ENCODE data around the gene ADSL. TPM values are rescaled to one million over a fixed set of nuclear protein-coding genes. Genes with fewer than 3 reads are reported as not detected.

Gene ADSL
- total and polyA plus RNA-seq, 2 of the 8 experiments (the other 6 are each of a cell fraction or from before 2014, with no cell fraction given) = 197 to 218 TPM

DNA sequence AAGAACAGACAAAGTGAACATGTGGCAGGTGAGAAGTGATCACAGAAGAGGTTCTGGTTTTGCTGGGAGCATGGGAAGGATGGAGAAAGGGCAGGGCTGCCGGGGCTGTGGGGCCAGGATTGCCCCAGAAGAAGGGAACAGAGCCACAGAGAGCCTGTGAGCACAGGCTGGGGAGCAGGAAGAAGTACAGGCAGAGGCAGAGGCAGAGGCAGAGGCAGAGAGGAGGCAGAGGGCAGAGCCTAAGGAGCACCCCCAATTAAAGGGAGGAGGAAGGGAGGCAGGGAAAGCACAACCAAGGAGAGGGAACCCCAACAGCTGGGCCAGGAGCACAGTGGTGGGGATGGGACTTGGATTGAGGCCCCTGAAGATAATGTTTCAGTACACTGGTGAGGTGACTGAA is 75.6 kb downstream of the ADSL start:
- H3K56ac ChIP-seq (replicated peaks; ENCODE audit: insufficient read length, low read depth, low read length) = no peak overlapping the region
- no peak overlapping the region for H3K4ac ChIP-seq (replicated peaks; ENCODE audit: insufficient read length, low read depth, low read length)
- no peak overlapping the region for H3K18ac ChIP-seq (ENCODE audit: extremely low read depth, low read length)
- no peak overlapping the region for H2BK120ac ChIP-seq (replicated peaks; ENCODE audit: low read depth, low read length)
- H3K27me3 ChIP-seq (replicated peaks in 1 of 4; ENCODE audit: control insufficient read depth in 3 of 4, extremely low read depth in 1 of 4, insufficient read depth in 3 of 4, low read length in 3 of 4) = no peaks in the 10 kb centered on the region
- H2AFZ ChIP-seq (ENCODE audit: low read length) = no peak overlapping the region
- H2BK15ac ChIP-seq (ENCODE audit: low read length) = no peak overlapping the region
- peaks cover 7 to 22% (median 19%) of the 10 kb centered on the region in 4 experiments; a peak in 6 of 8 replicates for H3K36me3 ChIP-seq (ENCODE audit: control insufficient read depth in 2 of 4, insufficient read depth in 4 of 4, low read length in 3 of 4)
- H2BK5ac ChIP-seq (ENCODE audit: low read depth, low read length) = no peak overlapping the region; the same call in 1 of the 2 replicates
- no peak overlapping the region; the same call in 1 of the 2 replicates for H4K8ac ChIP-seq (ENCODE audit: extremely low read depth, insufficient read depth, low read length)
- no peak overlapping the region for H4K5ac ChIP-seq (ENCODE audit: insufficient read length, low read depth, low read length)
- no peaks in the 10 kb centered on the region for H3K9me3 ChIP-seq (ENCODE audit: insufficient read depth in 2 of 2, low read depth in 1 of 2, low read length in 1 of 2)
- no peaks in the 10 kb centered on the region for H3K23me2 ChIP-seq (ENCODE audit: low read depth, low read length)
- 90% methylated on average over 1 of the region's 1 CpG; no CpG with 5 or more reads in 1 of the 2 experiments for WGBS, 2 experiments (ENCODE audit: extremely low coverage in 1 of 2, insufficient coverage in 1 of 2, insufficient read length in 1 of 2, insufficient replicate concordance in 2 of 2, low coverage in 1 of 2, low lambda C conversion rate in 2 of 2, missing lambda C conversion rate in 1 of 2)
- no peak overlapping the region for H2AK5ac ChIP-seq (ENCODE audit: low read depth, low read length)
- peaks cover 0 to 5% of the 10 kb centered on the region in 2 experiments for H4K20me1 ChIP-seq (replicated peaks in 1 of 2; ENCODE audit: control insufficient read depth in 1 of 2, insufficient read depth in 2 of 2, low read length in 2 of 2)
- CTCF ChIA-PET (ENCODE audit: partially characterized antibody) = no interaction called here
- H2BK20ac ChIP-seq (ENCODE audit: low read length) = no peak overlapping the region
- H3K4me2 ChIP-seq (ENCODE audit: insufficient read depth in 1 of 2, low read depth in 2 of 2, low read length in 2 of 2) = no peak overlapping the region
- H3K4me1 ChIP-seq (replicated peaks in 1 of 4; ENCODE audit: control insufficient read depth in 3 of 4, insufficient read depth in 4 of 4, low read length in 3 of 4) = no peaks in the 10 kb centered on the region
- H3K4me3 ChIP-seq (ENCODE audit: extremely low read depth in 1 of 4, insufficient read depth in 2 of 4, low read depth in 3 of 4, low read length in 4 of 4) = no peak overlapping the region
- no peaks in the 10 kb centered on the region for H3K79me2 ChIP-seq (ENCODE audit: control insufficient read depth in 1 of 2, insufficient read depth in 2 of 2, low read length in 2 of 2)
- no peak overlapping the region for H2BK12ac ChIP-seq (ENCODE audit: low read depth, low read length)
- H4K91ac ChIP-seq (replicated peaks; ENCODE audit: insufficient read length, low read length) = no peak overlapping the region
- H3K79me1 ChIP-seq (ENCODE audit: low read depth, low read length) = no peaks in the 10 kb centered on the region; the same call in 1 of the 2 replicates
- no peak for FAIRE-seq
- H3K23ac ChIP-seq (ENCODE audit: insufficient read length) = no peak overlapping the region
- no peak overlapping the region for H3K14ac ChIP-seq (ENCODE audit: insufficient read length)
- DNase-seq (ENCODE audit: low read depth in 1 of 2, low spot score in 2 of 2) = no peak
- H3K9ac ChIP-seq (replicated peaks in 1 of 4; ENCODE audit: extremely low read depth in 1 of 4, low read depth in 3 of 4, low read length in 3 of 4) = no peak overlapping the region
- POLR2A ChIA-PET (ENCODE audit: partially characterized antibody) = no interaction called here
- H3K27ac ChIP-seq (ENCODE audit: low read depth, low read length) = no peak overlapping the region
- no peak for TF ChIP-seq NANOG (IDR thresholded peaks at IDR 0.05; ENCODE audit: insufficient read depth, low read depth, low read length, poor library complexity, severe bottlenecking)
- no peak for TF ChIP-seq JUND (IDR thresholded peaks at IDR 0.05; ENCODE audit: low read length)
- TF ChIP-seq, protein P1, sequence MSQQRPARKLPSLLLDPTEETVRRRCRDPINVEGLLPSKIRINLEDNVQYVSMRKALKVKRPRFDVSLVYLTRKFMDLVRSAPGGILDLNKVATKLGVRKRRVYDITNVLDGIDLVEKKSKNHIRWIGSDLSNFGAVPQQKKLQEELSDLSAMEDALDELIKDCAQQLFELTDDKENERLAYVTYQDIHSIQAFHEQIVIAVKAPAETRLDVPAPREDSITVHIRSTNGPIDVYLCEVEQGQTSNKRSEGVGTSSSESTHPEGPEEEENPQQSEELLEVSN (IDR thresholded peaks at IDR 0.05) = no peak
- TF ChIP-seq EGR1 (IDR thresholded peaks at IDR 0.05; ENCODE audit: borderline replicate concordance, low read depth, low read length) = no peak
- no peak for TF ChIP-seq TAF7 (optimal IDR thresholded peaks at IDR 0.05; ENCODE audit: borderline replicate concordance, low read depth, low read length)
- TF ChIP-seq ZNF274 (IDR thresholded peaks at IDR 0.05; ENCODE audit: borderline replicate concordance, extremely low read depth, low read length) = no peak
- TF ChIP-seq TEAD4 (IDR thresholded peaks at IDR 0.05; ENCODE audit: low read depth, low read length) = no peak
- TF ChIP-seq POU5F1 (IDR thresholded peaks at IDR 0.05; ENCODE audit: low read depth, low read length) = no peak
- no peak for TF ChIP-seq KDM5A (IDR thresholded peaks at IDR 0.05; ENCODE audit: low read length)
- TF ChIP-seq TBP (IDR thresholded peaks at IDR 0.05; ENCODE audit: low read depth, low read length) = no peak
- no peak for TF ChIP-seq GABPA (IDR thresholded peaks at IDR 0.05; ENCODE audit: borderline replicate concordance, insufficient read depth, low read length)
- TF ChIP-seq JUN (IDR thresholded peaks at IDR 0.05; ENCODE audit: low read depth, low read length) = no peak
- TF ChIP-seq CTBP2 (IDR thresholded peaks at IDR 0.05; ENCODE audit: borderline replicate concordance, insufficient read depth, insufficient read length, low read length) = no peak
- no peak for TF ChIP-seq SIRT6 (IDR thresholded peaks at IDR 0.05; ENCODE audit: low read length)
- TF ChIP-seq TAF1 (IDR thresholded peaks at IDR 0.05; ENCODE audit: low read depth, low read length) = no peak

All from H1 (cell line).